Measurements from ENCODE around the gene COL13A1.

COL13A1 gene

DNA sequence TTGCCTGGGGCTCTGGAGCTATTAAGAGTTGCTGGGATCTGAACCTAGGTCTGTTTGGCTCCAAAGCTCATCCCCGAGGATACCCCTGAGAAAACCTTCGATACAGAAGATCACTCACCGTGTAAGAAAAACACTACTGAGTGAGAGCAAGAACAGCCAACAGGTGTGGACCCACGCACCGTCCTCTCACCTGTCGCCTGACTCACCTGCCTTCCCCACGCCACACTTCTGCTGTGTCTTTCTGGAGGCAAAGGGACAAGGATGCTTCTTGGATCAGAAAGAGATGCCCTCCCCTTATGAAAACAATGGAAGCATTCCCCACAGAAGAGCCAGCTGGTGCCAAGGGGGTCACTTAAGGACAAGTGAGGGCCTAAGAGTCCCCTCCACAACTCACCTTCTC is 46.7 kb downstream of the COL13A1 start:
- no peak for DNase-seq

- no peak for DNase-seq
These were observed 48.1 kb downstream of the COL13A1 start for GRCh38 chr10:69849825-69850224.

GRCh38 chr10:69850440-69850839 is 48.7 kb downstream of the COL13A1 start:
- no peak for DNase-seq

- DNase-seq: no peak
These were observed 49.6 kb downstream of the COL13A1 start for GRCh38 chr10:69851306-69851705.

DNA sequence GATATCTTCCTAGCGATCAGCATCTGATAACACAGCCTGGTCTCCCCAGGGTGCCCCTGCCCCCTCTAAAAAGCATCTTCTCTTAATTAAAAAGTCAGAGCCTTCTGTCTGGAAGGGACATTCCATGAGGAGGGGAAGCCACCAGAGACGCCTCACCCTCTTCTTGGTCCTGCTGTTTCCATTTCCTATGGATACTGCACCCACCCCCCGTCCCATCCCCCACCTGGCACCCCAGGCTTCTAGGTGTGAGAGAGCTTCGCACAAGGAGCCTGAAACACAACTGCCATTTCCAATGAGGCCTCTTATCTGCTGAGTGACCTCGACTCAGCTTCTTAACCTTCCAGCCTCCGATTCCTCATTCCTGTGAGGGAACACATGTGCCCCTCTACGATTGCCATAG is 51.4 kb downstream of the COL13A1 start:
- no peak for DNase-seq

DNA sequence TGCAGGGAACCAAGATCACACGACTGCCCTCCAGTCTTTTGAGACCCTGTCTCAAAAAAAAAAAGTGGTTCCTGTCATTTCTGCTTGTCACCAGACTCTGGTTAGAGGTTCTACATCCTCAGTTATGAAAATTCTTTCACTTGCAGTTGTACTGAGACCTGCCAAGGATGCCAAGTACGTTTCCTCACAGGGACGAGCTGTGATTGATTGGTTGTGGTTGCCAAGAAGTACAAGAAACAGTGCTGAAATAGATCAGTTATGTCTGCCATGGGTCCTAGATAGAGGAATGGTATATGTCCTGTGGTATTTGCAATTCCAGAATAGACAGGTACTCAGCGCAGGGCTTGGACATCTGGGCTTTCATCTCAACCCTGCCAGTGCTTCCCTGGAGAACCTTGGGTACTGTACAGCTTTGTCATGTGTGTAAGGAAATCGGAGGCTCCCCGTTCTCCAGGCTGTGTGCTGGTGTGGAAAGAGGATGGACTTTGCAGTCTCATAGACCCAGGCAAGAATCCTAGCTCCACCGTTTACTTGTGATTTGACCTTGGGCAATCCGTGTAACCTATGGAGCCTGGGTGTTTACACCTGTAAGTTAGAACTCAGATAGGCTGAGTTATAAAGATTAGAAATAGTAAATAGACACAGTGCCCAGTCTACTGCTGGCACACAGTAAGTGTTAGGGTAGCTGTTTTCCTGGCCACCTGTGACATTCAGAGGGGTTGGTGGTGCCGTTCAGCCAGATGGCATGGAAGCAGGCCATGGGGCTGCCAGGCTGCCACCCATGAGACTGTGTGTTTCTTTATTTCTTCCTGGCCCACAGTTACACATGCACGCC is 53.0 kb downstream of the COL13A1 start:
- DNase-seq: no peak

DNA sequence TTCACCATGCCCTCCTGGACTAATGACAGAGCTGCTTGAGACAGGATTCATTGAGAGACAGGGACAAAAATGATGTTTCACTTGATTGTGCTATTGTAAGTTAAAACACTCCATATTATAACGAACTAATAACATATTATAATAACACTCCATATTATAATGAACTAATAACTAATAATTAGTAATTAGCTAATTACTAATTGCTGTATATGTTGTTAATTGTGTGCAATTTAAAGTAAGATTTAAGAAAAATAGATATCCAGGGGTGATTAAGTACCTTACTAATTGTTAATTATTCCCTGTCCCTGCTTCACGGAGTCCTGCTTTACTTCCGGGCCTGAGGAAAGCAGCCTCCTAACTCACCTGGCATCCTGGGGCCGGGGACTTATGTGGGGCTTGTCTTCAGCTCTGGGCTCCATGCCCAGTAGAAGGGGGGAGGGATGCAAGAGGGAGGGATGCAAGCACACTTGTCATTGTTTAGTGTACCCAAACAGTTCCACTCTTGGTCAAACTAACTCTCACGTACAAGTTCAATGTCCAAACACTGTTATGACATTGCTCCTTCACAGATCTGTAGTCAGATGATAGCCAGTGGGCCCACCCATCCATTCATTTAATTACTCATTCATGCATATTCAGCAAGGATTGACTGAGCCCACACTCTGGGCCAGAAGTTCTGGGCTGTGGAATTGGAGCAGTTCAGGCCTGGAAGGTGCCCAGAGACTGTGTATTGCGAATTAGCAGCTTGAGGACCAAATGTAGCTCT is 53.8 kb downstream of the COL13A1 start:
- no peak for DNase-seq

GRCh38 chr10:69856601-69857166 is 55.0 kb downstream of the COL13A1 start:
- no peak for DNase-seq

DNA sequence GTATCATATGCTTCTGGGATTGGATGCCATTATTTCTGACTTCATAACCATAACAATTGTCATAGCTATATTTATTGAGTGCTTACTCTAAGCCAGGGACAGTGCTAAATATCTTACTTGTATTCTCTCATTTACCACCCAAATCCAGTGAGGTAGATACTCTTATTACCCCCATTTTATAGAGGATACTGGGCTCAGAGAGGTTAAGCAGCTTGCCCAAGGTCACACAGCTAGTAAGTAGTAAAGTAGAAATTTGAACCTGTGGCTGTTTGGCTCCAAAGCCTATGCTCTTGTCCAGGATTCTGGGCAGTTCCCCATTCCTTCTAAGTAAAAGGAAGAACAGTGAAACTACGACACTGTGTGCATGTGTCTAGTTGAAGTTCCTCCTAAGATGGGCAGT is 56.5 kb downstream of the COL13A1 start:
- DNase-seq: no peak

DNA sequence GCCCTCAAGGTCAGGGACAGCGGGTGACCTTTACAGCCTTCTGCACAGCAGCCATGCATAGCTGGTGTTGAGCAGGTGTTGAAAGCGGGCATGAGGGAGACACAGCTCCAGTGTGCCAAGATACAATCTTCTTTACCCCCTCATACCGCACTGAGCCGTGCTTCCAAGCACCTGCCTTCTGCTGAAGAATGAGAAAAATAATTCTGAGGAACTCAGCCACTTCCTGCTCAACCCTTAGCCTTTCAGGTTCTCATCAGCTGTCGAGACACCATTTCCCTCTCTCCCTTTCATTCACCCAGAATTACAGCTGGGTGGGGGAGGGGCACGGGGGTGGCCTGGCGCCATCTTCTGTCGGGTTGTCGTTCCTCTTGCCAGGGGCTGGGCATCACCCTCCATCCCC is 58.6 kb downstream of the COL13A1 start:
- DNase-seq: no peak

DNA sequence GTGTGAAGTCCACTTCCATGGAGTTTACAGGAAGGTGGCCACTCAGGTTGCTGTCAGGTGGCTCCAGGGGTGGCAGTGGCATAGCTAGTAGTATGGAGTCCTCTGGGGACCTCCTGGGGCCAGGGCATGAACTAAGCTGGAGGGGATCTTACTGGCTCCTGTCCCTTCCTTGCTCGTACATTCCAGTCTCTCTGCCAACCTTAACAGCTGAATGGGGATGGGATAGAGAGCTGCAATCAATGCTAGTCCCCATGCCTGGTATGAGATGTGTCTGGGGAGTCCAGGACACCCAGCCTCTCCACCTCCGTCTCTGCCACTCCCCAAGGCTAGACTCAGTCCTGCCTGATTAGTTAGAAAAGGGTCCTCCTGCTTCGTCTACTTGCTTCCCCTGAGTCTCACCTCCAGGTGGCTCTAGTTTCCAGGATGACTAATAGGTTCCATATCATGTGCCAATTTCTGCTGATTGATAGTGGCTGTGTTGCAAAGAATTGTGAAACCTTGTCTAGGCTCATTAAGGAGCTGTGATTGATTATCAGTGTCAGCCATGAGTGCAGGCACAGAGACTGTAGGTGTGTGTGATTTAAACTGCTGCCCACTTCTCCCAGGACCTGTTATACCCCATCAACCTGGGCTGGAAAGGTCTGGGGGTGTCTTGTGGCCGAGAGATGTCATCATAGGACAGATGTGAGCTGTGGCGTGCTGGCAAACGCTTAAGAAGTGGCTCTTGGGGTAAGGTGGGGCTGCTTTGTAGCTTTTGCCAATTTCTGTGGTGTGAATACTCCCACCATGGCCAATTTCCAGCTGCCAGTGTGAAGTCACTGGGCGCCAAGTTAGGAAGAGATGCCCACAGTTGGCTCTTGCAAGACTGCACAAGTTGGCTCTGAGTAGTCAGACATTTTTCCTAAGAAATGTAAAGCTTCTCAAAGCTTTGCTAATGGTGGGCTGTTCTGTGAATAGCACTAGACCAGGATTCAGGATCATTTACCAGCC is 59.8 kb downstream of the COL13A1 start:
- peak; percentile 47 for DNase-seq

- no peak for DNase-seq
These were observed 61.3 kb downstream of the COL13A1 start for GRCh38 chr10:69862882-69863530.

- DNase-seq: no peak
These were observed 61.9 kb downstream of the COL13A1 start for GRCh38 chr10:69863580-69863979.

- DNase-seq: no peak
These were observed 62.6 kb downstream of the COL13A1 start for GRCh38 chr10:69864321-69864720.

- DNase-seq: no peak
These were observed 63.7 kb downstream of the COL13A1 start for GRCh38 chr10:69865450-69865849.

- DNase-seq: no peak
These were observed 64.6 kb downstream of the COL13A1 start for GRCh38 chr10:69866246-69866687.

- no peak for DNase-seq
These were observed 65.2 kb downstream of the COL13A1 start for GRCh38 chr10:69866688-69867461.

DNA sequence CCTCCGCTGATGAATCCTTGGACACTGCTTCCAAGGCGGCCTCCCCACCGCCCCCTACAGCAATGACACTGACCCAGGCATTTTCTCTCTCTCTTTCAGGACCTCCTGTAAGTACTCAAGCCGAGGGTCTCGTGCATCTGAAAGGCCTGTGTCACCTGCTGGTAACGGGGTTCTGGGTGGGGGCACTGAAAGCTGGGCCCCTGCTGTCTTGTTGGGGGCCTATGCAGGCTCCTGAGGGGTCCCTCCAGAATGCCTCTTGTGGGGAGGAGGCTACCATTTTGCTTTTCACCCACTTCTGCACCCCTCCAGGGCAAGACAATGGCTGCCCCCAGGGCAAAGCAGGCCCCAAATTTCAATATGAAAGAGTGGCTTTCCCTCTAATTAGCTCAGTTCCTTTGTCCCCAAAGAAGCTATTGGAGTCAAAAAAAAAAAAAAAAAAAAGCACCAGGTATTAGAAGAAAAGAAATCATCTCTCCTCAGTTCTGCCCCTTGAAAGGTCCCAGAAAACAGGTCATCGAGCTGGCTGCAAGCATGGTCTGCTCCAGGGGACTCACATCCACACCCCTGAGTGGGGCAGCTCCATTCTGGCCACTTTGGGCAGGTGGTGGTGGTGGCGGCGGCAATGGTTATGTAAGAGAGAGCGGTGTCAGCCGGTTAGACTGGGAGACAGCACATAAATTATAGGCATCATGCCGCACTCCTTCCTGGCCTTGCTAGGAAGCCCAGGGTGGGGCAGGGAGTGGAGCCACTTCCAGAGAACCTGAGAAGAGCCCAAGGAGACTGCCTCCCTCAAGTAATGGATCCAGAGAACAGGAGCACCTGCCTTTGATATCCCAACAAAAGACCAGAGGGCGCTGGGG is 66.2 kb downstream of the COL13A1 start:
- DNase-seq: no peak

GRCh38 chr10:69868821-69869220 is 67.1 kb downstream of the COL13A1 start:
- DNase-seq: no peak

DNA sequence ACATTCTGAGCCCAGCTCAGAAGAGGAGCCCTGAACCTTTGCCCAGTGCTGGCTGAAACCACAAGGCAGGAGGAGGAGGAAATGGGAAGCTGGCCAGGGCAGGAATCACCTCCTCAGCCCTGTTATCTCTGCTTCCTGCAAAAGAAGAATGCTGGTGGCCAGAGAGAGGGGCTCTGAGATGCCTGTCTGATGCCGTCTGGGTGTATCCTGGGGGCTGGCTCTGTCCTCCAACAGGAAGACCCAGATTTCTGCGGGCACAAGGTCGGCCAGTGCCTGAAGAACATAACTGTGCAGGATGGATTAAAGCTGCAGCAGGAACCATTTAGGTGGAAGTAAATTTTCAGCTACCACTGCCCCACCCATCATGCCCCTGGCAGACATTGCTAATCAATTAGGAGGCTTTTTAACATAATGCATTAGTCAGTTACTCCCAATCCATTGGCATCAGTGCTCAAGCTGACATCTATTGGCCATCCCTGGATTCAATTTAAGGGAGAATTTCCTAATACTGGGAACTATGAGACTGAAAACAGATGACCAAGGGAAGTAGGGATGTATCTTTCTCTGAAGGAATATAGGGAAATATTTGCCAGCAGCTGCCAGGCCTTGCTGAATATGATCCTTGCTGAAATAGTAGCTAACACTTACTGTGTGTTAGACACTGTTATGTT is 67.7 kb downstream of the COL13A1 start:
- DNase-seq: no peak

Data from hematopoietic multipotent progenitor cell treated with erythropoietin and hydrocortisone succinate and interleukin-3 and kit ligand, for 6 days (in vitro differentiated cells).